HepG2 (cell line): ENCODE measurements around the gene THSD4. TPM values are rescaled to one million over a fixed set of nuclear protein-coding genes. Genes with fewer than 3 reads are reported as not detected.

Experiments used
- FOXP1 ChIP-seq, 2 experiments: fragments of 450-650 bp in 1 of 2; IDR thresholded peaks; 2 replicates each; pipeline ENCODE4 v1.6.1; 2017 to 2018; ENCODE audit warnings: antibody characterized with exemption in 1 of 2
- GMEB2 ChIP-seq: IDR thresholded peaks from 2 replicates; pipeline ENCODE4 v1.6.1; 2016; ENCODE audit warnings: missing biosample characterization, missing genetic modification reagents, low read depth
- MLLT10 ChIP-seq: sonication (generic); formaldehyde crosslinking; IDR thresholded peaks from 2 replicates; pipeline ENCODE4 v1.4.0; 2020; ENCODE audit warnings: missing genetic modification reagents
- MNT ChIP-seq: fragments of 450-650 bp; IDR thresholded peaks from 2 replicates; pipeline ENCODE4 v1.6.1; 2016
- MYNN ChIP-seq: sonication (generic); formaldehyde crosslinking; IDR thresholded peaks from 2 replicates; pipeline ENCODE4 v1.4.0; 2020; ENCODE audit warnings: mild to moderate bottlenecking, low read depth, missing genetic modification reagents
- NCOA1 ChIP-seq: sonication (generic); formaldehyde crosslinking; IDR thresholded peaks from 2 replicates; pipeline ENCODE4 v1.9.0; 2021; ENCODE audit warnings: missing genetic modification reagents
- NCOR1 ChIP-seq: fragments of 200-600 bp; sonication (generic); IDR thresholded peaks from 2 replicates; pipeline ENCODE4 v1.7.0; 2017; ENCODE audit warnings: antibody characterized with exemption, low read length, borderline replicate concordance
- PHF20 ChIP-seq: sonication (generic); formaldehyde crosslinking; IDR thresholded peaks from 2 replicates; pipeline ENCODE4 v1.5.0; 2020; ENCODE audit warnings: mild to moderate bottlenecking, missing genetic modification reagents
- RARA ChIP-seq: IDR thresholded peaks from 2 replicates; pipeline ENCODE4 v1.6.1; 2016; ENCODE audit warnings: missing genetic modification reagents, missing compliant biosample characterization
- RFX3 ChIP-seq: IDR thresholded peaks from 2 replicates; pipeline ENCODE4 v1.6.1; 2016; ENCODE audit warnings: missing biosample characterization, missing genetic modification reagents
- TBX3 ChIP-seq: fragments of 450-650 bp; IDR thresholded peaks from 2 replicates; pipeline ENCODE4 v1.6.1; 2017; ENCODE audit warnings: antibody characterized with exemption, mild to moderate bottlenecking, inconsistent platforms, borderline replicate concordance
- TCF12 ChIP-seq, 2 experiments: fragments of 450-650 bp in 1 of 2; sonication (generic) in 1 of 2; formaldehyde crosslinking in 1 of 2; IDR thresholded peaks; 2 replicates each; pipeline versions ENCODE4 v1.6.1 to v1.8.0; 2017 to 2022; ENCODE audit warnings: antibody characterized with exemption in 1 of 2, mild to moderate bottlenecking in 1 of 2, missing genetic modification reagents in 1 of 2, moderate library complexity in 1 of 2
- TEAD2 ChIP-seq: sonication (generic); formaldehyde crosslinking; IDR thresholded peaks from 2 replicates; pipeline ENCODE4 v1.9.0; 2021; ENCODE audit warnings: missing genetic modification reagents
- ZBTB49 ChIP-seq: sonication (generic); formaldehyde crosslinking; IDR thresholded peaks from 2 replicates; pipeline ENCODE4 v1.4.0; 2020; ENCODE audit warnings: missing genetic modification reagents, borderline replicate concordance
- ZNF441 ChIP-seq: sonication (generic); formaldehyde crosslinking; IDR thresholded peaks from 2 replicates; pipeline ENCODE4 v1.7.0; 2021; ENCODE audit warnings: missing genetic modification reagents, borderline replicate concordance
- ZNF451 ChIP-seq: sonication (generic); formaldehyde crosslinking; IDR thresholded peaks from 2 replicates; pipeline ENCODE4 v1.5.0; 2020; ENCODE audit warnings: mild to moderate bottlenecking, missing genetic modification reagents
- ZNF562 ChIP-seq: sonication (generic); formaldehyde crosslinking; IDR thresholded peaks from 2 replicates; pipeline ENCODE4 v1.8.0; 2022; ENCODE audit warnings: missing genetic modification reagents, borderline replicate concordance
- ZNF841 ChIP-seq: sonication (generic); formaldehyde crosslinking; IDR thresholded peaks from 2 replicates; pipeline ENCODE4 v1.8.1; 2023; ENCODE audit warnings: missing genetic modification reagents, borderline replicate concordance
- polyA plus RNA-seq, 8 experiments: library from polyadenylated mRNA; depleted of rRNA in 3 of 8; stranded (reverse) in 7 of 8; unstranded in 1 of 8; fragments of >200 nt; fragmentation: Illumina TruSeq in 4 of 8; extraction: Trizol in 4 of 8; gene quantifications; 2 replicates each; pipeline versions ENCODE4 v1.2.1 to v1.2.3, GENCODE V29; 2011 to 2016; ENCODE audit warnings: low read depth in 4 of 8, missing spikeins in 1 of 8, mixed read lengths in 1 of 8; ENCODE audit not compliant: insufficient read depth in 1 of 8
- total RNA-seq, 5 experiments: library from RNA; depleted of rRNA; stranded (reverse); fragments of >200 nt; fragmentation: Illumina TruSeq; extraction: Trizol; gene quantifications; 2 replicates each; pipeline ENCODE4 v1.2.3, GENCODE V29; 2016; ENCODE audit warnings: low read depth in 1 of 5
- TF ChIP-seq, protein P1 (sequence below): sonication (generic); formaldehyde crosslinking; IDR thresholded peaks from 2 replicates; pipeline ENCODE4 v1.5.1; 2020; ENCODE audit warnings: mild to moderate bottlenecking, moderate library complexity, missing genetic modification reagents
- TF ChIP-seq, protein P2 (sequence below): sonication (generic); formaldehyde crosslinking; IDR thresholded peaks from 2 replicates; pipeline ENCODE4 v1.5.1; 2020; ENCODE audit warnings: missing genetic modification reagents, mild to moderate bottlenecking, borderline replicate concordance

The THSD4 gene
- total and polyA plus RNA-seq, 2 of the 13 experiments (the other 11 are each of a cell fraction or from before 2014, with no cell fraction given): 0.07 to 0.21 TPM

DNA sequence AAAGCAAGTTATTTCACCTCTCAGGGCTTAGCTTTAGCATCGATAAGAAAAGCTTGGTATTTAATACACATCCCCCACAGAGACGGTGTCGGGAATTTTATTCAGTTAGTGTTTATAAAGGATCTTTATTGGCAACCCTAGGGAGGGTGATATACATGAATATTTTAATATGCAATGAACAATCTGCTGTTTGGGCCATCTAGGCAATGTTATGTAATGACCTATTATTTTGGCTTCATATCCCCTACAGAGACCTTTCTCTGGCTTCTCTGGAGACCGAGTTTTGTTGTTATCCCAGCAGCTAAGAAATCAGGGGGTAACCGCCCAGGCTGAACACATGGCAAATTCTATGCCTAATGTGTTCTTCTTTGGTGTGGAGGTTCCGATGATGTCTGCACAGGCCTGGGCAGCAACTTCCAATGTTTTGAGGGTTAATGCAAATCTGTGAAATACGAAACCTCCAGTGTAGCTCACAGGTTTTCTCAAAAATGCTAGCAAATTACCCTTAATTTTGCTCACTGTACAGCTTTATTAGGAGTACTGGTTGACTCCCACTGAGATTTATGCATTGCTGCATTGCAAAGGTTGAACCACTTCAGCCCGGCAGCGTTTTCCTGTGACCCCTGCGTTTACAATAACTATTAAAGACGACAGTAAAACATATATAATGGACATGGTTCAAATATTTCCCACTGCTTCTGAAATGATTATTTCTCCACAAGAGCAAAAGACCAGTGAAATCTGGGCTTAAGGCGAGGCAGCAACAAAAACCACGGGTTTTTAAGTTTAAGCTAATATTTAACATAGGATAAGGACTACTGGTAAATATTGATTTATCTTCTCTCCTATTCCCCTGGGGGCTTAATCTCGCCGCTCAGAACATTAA is 396.8 kb downstream of the THSD4 start (continued):
- TF ChIP-seq GMEB2 (no peak), ZNF451 (CRISPR knock-in tag) (no peak), NCOA1 (CRISPR knock-in tag) (no peak), ZNF441 (CRISPR knock-in tag) (no peak), MNT (no peak), PHF20 (CRISPR knock-in tag) (no peak), FOXP1 (IDR thresholded peaks at IDR 0.05) (no peak), FOXP1 (CRISPR knock-in tag; IDR thresholded peaks at IDR 0.05) (peak; percentile 67), MYNN (CRISPR knock-in tag) (no peak), RFX3 (CRISPR knock-in tag) (no peak), TCF12 (IDR thresholded peaks at IDR 0.05) (no peak), TCF12 (CRISPR knock-in tag; IDR thresholded peaks at IDR 0.05) (no peak), ZNF841 (no peak), ZBTB49 (CRISPR knock-in tag) (no peak), MLLT10 (CRISPR knock-in tag) (no peak), TEAD2 (CRISPR knock-in tag) (no peak), RARA (peak; percentile 47), TBX3 (peak; percentile 23; the same call in 1 of the 2 replicates), NCOR1 (peak; percentile 20; the same call in 1 of the 2 replicates), ZNF562 (CRISPR knock-in tag) (no peak)
- TF ChIP-seq, protein P1, sequence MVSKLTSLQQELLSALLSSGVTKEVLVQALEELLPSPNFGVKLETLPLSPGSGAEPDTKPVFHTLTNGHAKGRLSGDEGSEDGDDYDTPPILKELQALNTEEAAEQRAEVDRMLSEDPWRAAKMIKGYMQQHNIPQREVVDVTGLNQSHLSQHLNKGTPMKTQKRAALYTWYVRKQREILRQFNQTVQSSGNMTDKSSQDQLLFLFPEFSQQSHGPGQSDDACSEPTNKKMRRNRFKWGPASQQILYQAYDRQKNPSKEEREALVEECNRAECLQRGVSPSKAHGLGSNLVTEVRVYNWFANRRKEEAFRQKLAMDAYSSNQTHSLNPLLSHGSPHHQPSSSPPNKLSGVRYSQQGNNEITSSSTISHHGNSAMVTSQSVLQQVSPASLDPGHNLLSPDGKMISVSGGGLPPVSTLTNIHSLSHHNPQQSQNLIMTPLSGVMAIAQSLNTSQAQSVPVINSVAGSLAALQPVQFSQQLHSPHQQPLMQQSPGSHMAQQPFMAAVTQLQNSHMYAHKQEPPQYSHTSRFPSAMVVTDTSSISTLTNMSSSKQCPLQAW (CRISPR knock-in tag): no peak
- TF ChIP-seq, protein P2, sequence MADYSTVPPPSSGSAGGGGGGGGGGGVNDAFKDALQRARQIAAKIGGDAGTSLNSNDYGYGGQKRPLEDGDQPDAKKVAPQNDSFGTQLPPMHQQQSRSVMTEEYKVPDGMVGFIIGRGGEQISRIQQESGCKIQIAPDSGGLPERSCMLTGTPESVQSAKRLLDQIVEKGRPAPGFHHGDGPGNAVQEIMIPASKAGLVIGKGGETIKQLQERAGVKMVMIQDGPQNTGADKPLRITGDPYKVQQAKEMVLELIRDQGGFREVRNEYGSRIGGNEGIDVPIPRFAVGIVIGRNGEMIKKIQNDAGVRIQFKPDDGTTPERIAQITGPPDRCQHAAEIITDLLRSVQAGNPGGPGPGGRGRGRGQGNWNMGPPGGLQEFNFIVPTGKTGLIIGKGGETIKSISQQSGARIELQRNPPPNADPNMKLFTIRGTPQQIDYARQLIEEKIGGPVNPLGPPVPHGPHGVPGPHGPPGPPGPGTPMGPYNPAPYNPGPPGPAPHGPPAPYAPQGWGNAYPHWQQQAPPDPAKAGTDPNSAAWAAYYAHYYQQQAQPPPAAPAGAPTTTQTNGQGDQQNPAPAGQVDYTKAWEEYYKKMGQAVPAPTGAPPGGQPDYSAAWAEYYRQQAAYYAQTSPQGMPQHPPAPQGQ (CRISPR knock-in tag): no peak
